ENCODE measurements around the gene HARS2. TPM values are rescaled to one million over a fixed set of nuclear protein-coding genes. Genes with fewer than 3 reads are reported as not detected.
"Not testable (repeated sequence)": the region's sequence is repeated elsewhere in the genome, so short reads cannot be mapped to it uniquely, and the experiment has no call there.

Gene HARS2
- total RNA-seq, 1 experiment from 2014 or later, result 20.9 TPM

- in situ Hi-C loops (cut with HindIII; ENCODE audit: low sequenced_read_pairs), result no loop called here
- no peak for DNase-seq (ENCODE audit: low spot score)
Measured at GRCh38 chr5:140694276-140694675, 3.0 kb downstream of the HARS2 start.

GRCh38 chr5:140696891-140697492 is 5.7 kb downstream of the HARS2 start:
- in situ Hi-C loops (cut with HindIII; ENCODE audit: low sequenced_read_pairs), result no loop called here
- no peak for DNase-seq (ENCODE audit: low spot score)

GRCh38 chr5:140700177-140701144 is 9.2 kb downstream of the HARS2 start, which contains the start of gene ZMAT2:
TSS of gene ZMAT2 (plus strand) at chr5:140700447. CDS start at chr5:140700461, 14 bp downstream.
- peak; percentile 99 for DNase-seq (ENCODE audit: low spot score)
- in situ Hi-C loops (cut with HindIII; ENCODE audit: low sequenced_read_pairs), result no loop called here

GRCh38 chr5:140707812-140708211 is 16.6 kb downstream of the HARS2 start:
- DNase-seq (ENCODE audit: low spot score), result no peak
- in situ Hi-C loops (cut with HindIII; ENCODE audit: low sequenced_read_pairs), result no loop called here

GRCh38 chr5:140708787-140709186 is 17.5 kb downstream of the HARS2 start:
- in situ Hi-C loops (cut with HindIII; ENCODE audit: low sequenced_read_pairs); DNase-seq (ENCODE audit: low spot score): not testable (repeated sequence)

GRCh38 chr5:140710899-140711552 is 19.8 kb downstream of the HARS2 start:
- in situ Hi-C loops (cut with HindIII; ENCODE audit: low sequenced_read_pairs), result no loop called here
- DNase-seq (ENCODE audit: low spot score), result peak; percentile 84

GRCh38 chr5:140711794-140712193 is 20.5 kb downstream of the HARS2 start:
- no peak for DNase-seq (ENCODE audit: low spot score)
- in situ Hi-C loops (cut with HindIII; ENCODE audit: low sequenced_read_pairs), result no loop called here

GRCh38 chr5:140713562-140714094 is 22.4 kb downstream of the HARS2 start:
- in situ Hi-C loops (cut with HindIII; ENCODE audit: low sequenced_read_pairs), result no loop called here
- DNase-seq (ENCODE audit: low spot score), result no peak

- in situ Hi-C loops (cut with HindIII; ENCODE audit: low sequenced_read_pairs); DNase-seq (ENCODE audit: low spot score): not testable (repeated sequence)
Measured at GRCh38 chr5:140716238-140716637, 25.0 kb downstream of the HARS2 start.

- no peak for DNase-seq (ENCODE audit: low spot score)
- in situ Hi-C loops (cut with HindIII; ENCODE audit: low sequenced_read_pairs), result no loop called here
Measured at GRCh38 chr5:140718266-140718592, 27.0 kb downstream of the HARS2 start.

- DNase-seq (ENCODE audit: low spot score); in situ Hi-C loops (cut with HindIII; ENCODE audit: low sequenced_read_pairs): not testable (repeated sequence)
Measured at GRCh38 chr5:140720738-140721137, 29.5 kb downstream of the HARS2 start.

GRCh38 chr5:140721395-140721794 is 30.1 kb downstream of the HARS2 start:
- DNase-seq (ENCODE audit: low spot score); in situ Hi-C loops (cut with HindIII; ENCODE audit: low sequenced_read_pairs): not testable (repeated sequence)

GRCh38 chr5:140725799-140726471 is 34.7 kb downstream of the HARS2 start:
- in situ Hi-C loops (cut with HindIII; ENCODE audit: low sequenced_read_pairs), result no loop called here
- DNase-seq (ENCODE audit: low spot score), result peak; percentile 69

GRCh38 chr5:140733098-140733497 is 41.8 kb downstream of the HARS2 start:
- DNase-seq (ENCODE audit: low spot score), result no peak
- in situ Hi-C loops (cut with HindIII; ENCODE audit: low sequenced_read_pairs), result no loop called here

- in situ Hi-C loops (cut with HindIII; ENCODE audit: low sequenced_read_pairs), result no loop called here
- DNase-seq (ENCODE audit: low spot score), result peak; percentile 13
Measured at GRCh38 chr5:140734354-140734753, 43.1 kb downstream of the HARS2 start.

GRCh38 chr5:140737486-140737885 is 46.2 kb downstream of the HARS2 start:
- no peak for DNase-seq (ENCODE audit: low spot score)

GRCh38 chr5:140741967-140742366 is 50.7 kb downstream of the HARS2 start:
- no peak for DNase-seq (ENCODE audit: low spot score)
- in situ Hi-C loops (cut with HindIII; ENCODE audit: low sequenced_read_pairs), result no loop called here

More at GRCh38 chr5:140737486-140737885, 46.2 kb downstream of the HARS2 start:
- in situ Hi-C loops (cut with HindIII; ENCODE audit: low sequenced_read_pairs), result no loop called here
